Stimulated activated CD4-positive, alpha-beta T cell treated with anti-CD3 and anti-CD28 coated beads, Interleukin-15, amount 100 ng/mL, for 1 hour (primary cell): ENCODE data around the gene PRXL2C.
"Not testable (repeated sequence)": the region's sequence is repeated elsewhere in the genome, so short reads cannot be mapped to it uniquely, and the experiment has no call there.

ENCODE experiments used
- DNase-seq, 2 donors: peaks; one replicate each; pipeline ENCODE4 v3.0.0-alpha.2; 2020; ENCODE audit warnings: low read depth in 1 of 2, low spot score in 1 of 2

PRXL2C gene, protein sequence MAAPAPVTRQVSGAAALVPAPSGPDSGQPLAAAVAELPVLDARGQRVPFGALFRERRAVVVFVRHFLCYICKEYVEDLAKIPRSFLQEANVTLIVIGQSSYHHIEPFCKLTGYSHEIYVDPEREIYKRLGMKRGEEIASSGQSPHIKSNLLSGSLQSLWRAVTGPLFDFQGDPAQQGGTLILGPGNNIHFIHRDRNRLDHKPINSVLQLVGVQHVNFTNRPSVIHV

DNA sequence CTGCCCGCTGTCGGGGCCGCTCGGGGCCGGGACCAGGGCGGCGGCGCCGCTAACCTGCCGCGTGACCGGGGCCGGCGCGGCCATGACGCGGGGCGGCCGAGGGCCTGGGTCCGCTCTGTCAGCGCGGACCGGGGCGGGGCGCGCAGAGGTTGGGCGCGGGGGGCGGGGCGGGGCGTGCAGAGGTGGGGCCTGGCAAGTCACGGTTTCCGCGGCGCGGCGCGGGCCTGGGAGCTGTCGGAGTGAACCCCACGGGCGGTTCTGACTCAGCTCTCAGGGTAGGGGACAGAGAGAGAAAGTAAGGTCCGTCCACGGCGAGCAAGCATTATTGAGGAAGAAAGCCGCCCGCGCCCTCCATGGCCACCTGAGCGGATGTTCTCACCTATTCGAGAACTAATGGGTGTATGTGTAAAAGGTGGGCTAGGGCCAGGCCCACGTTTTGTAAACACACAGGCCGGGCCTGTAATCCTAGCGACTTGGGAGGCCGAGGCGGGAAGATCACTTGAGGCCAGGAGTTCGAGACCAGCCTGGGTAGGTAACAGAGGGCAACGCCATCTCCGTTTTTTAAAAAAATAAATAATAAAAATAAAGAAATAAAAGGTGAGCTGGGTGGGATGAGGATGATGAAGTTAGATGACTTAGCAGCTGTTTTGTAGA, at the start of gene PRXL2C:
TSS of gene PRXL2C (minus strand) at position 120 of the 654 bp plus-strand sequence. CDS start at position 84, 36 bp downstream.
- DNase-seq: peak; percentile 65 to 76

DNA sequence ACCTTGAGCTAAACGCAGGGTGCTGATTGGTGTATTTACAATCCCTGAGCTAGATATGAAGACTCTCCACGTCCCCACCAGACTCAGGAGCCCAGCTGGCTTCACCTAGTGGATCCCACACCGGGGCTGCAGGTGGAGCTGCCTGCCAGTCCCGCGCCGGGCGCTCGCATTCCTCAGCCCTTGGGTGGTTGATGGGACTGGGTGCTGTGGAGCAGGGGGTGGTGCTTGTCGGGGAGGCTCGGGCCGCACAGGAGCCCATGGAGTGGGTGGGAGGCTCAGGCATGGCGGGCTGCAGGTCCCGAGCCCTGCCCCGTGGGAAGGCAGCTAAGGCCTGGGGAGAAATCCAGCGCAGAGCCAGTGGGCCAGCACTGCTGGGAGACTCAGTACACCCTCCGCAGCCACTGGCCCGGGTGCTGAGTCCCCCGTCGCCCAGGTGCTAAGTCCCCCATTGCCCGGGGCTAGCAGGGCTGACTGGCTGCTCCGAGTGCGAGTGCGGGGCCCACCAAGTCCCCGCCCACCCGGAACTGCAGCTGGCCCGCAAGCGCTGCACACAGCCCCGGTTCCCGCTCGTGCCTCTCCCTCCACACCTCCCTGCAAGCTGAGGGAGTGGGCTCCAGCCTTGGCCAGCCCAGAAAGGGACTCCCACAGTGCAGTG, 45.7 kb upstream of the PRXL2C start:
- not testable (repeated sequence) for DNase-seq

GRCh38 chr9:96691326-96691725, 36.2 kb upstream of the PRXL2C start:
- no peak for DNase-seq

- DNase-seq: no peak
Observed at GRCh38 chr9:96688745-96689464, 33.8 kb upstream of the PRXL2C start.

- DNase-seq: no peak
Observed at GRCh38 chr9:96688187-96688586, 33.1 kb upstream of the PRXL2C start.

- DNase-seq: peak; percentile 53 to 57
Observed at GRCh38 chr9:96686638-96687335, 31.7 kb upstream of the PRXL2C start.

- no peak for DNase-seq
Observed at GRCh38 chr9:96680812-96681499, 25.8 kb upstream of the PRXL2C start.

GRCh38 chr9:96674906-96675538, 19.9 kb upstream of the PRXL2C start:
- DNase-seq: no peak

GRCh38 chr9:96673786-96674185, 18.7 kb upstream of the PRXL2C start:
- not testable (repeated sequence) for DNase-seq

DNA sequence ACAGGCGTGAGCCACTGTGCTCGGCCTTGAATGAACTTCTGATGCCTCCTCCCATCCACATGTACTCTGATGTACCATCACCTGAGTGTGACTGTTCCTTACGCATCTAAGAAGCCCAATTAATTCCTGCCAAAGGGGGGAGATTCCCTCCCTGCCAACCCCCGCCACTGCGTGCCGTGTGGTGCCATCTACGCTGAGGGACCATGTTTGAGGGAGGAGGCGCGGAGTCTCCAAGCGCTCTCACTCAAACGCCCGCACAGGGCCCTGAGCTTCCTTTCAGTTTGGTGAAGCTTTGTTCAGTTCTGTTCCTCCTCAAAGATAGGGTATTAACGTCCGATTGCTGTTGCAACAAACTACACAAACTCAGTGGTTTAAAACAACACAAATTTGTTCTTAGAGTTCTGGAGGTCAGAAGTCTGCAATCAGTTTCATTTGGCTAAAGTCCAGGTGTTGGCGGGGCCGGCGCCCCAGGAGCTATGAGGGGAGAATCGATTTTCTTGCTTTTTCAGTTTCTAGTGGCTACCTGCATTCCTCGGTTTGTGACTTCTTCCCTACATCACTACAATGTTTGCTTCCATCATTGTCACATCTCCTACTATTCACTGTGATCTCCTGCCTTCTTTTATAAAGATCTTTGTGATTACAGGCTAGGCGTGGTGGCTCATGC, 13.9 kb upstream of the PRXL2C start:
- no peak for DNase-seq

- no peak for DNase-seq
Observed at GRCh38 chr9:96667363-96667728, 12.2 kb upstream of the PRXL2C start.

DNA sequence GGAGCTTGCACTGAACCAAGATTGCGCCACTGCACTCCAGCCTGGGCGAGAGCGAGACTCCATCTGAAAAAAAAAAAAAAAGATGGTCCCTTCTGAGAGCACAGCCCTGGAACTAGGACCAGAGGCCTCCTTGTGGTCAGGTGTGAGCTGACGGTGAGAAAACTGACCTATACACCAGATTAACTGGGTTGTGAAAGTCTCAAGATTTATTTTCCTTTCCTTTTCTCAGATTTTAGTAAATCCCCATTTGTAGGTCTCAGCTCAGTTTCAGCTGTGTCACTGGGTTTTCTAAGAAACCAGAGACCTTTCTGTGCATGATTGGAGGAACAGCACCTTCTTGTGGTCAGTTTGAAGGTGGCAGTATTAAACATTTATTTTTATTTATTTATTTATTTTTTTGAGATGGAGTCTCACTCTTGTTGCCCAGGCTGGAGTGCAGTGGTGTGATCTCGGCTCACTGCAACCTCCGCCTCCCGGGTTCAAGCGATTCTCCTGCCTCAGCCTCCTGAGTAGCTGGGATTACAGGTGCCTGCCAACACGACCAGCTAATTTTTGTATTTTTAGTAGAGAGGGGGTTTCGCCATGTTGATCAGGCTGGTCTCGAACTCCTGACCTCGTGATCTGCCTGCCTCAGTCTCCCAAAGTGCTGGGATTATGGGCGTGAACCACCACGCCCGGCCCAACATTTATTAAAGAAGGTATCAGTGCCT, 11.7 kb upstream of the PRXL2C start:
- not testable (repeated sequence) for DNase-seq

- DNase-seq: no peak
Observed at GRCh38 chr9:96665789-96666188, 10.7 kb upstream of the PRXL2C start.

DNA sequence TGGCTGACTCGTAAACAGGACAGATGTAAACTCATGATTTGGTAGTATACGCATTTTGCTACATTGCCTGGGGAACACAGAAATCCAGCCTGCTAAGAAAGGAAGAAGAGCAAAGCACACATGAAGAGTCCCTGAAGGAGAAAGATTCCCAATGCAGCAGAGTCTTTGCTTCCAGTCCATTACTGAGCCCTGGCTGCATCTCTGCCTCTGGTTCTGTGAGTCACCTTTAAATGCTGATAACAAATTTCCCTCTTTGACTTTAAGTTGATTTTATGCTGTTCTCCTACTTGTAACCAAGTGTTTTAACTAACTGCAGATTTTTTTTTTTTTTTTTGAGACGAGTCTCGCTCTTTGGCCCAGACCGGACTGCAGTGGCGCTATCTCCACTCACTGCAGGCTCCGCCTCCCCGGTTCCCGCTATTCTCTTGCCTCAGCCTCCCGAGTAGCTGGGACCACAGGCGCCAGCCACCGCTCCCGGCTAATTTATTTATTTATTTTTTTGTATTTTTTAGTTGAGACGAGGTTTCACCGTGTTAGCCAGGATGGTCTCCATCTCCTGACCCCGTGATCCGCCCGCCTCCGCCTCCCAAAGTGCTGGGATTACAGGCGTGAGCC, 8.5 kb upstream of the PRXL2C start:
- no peak for DNase-seq

- DNase-seq: no peak
Observed at GRCh38 chr9:96661711-96662110, 6.6 kb upstream of the PRXL2C start.

- DNase-seq: no peak
Observed at GRCh38 chr9:96660692-96661248, 5.7 kb upstream of the PRXL2C start.

GRCh38 chr9:96654450-96655197, 493 bp downstream of the PRXL2C start:
- peak; percentile 27 to 48 for DNase-seq
